WTC11 (cell line): ENCODE results near the gene DGKH. TPM values are rescaled to one million over a fixed set of nuclear protein-coding genes. Genes with fewer than 3 reads are reported as not detected.

Experiments
- ATAC-seq: fragments of 200-7000 bp; cut with Tn5 transposase; 2 replicates; pipeline ENCODE4 v1.10.0; 2021; ENCODE audit warnings: mild to moderate bottlenecking, moderate library complexity
- CTCF ChIA-PET: fragments of 300-600 bp; sonication (Branson Sonifier 250); formaldehyde crosslinking; loops from one replicate; lab custom pipeline; 2021; ENCODE audit warnings: antibody characterized with exemption; lab: Charles Lee
- POLR2A ChIA-PET: fragments of 350-600 bp; sonication (Branson Sonifier 250); formaldehyde crosslinking; loops from one replicate; lab custom pipeline; 2021; ENCODE audit warnings: antibody characterized with exemption; lab: Charles Lee
- DNase-seq: peaks from one replicate; pipeline ENCODE4 v3.0.0; 2021; ENCODE audit warnings: low spot score
- H3K27ac Mint-ChIP-seq: 2 replicates; pipeline ENCODE4 v1.8.0; 2021; ENCODE audit warnings: mixed read lengths
- H3K27me3 Mint-ChIP-seq: 2 replicates; pipeline ENCODE4 v1.8.0; 2021; ENCODE audit warnings: low read depth, mild to moderate bottlenecking, moderate library complexity, mixed read lengths
- H3K36me3 Mint-ChIP-seq: 2 replicates; pipeline ENCODE4 v1.8.0; 2021; ENCODE audit warnings: mixed read lengths
- H3K4me1 Mint-ChIP-seq: 2 replicates; pipeline ENCODE4 v1.8.0; 2022; ENCODE audit warnings: mixed read lengths
- H3K4me3 Mint-ChIP-seq: 2 replicates; pipeline ENCODE4 v1.8.0; 2021; ENCODE audit warnings: mild to moderate bottlenecking, moderate library complexity, mixed read lengths
- H3K9me3 Mint-ChIP-seq: 2 replicates; pipeline ENCODE4 v1.8.0; 2021; ENCODE audit warnings: mixed read lengths
- AFF4 ChIP-seq: sonication (generic); formaldehyde crosslinking; IDR thresholded peaks from 2 replicates; pipeline ENCODE4 v1.8.1; 2023; ENCODE audit warnings: mild to moderate bottlenecking, missing genetic modification reagents, borderline replicate concordance
- ATF6 ChIP-seq: sonication (generic); formaldehyde crosslinking; IDR thresholded peaks from 2 replicates; pipeline ENCODE4 v1.8.1; 2023; ENCODE audit warnings: mild to moderate bottlenecking, missing genetic modification reagents
- CBFB ChIP-seq: sonication (generic); formaldehyde crosslinking; IDR thresholded peaks from 2 replicates; pipeline ENCODE4 v1.8.1; 2022; ENCODE audit warnings: mild to moderate bottlenecking, low read depth, missing genetic modification reagents
- CREB1 ChIP-seq: sonication (generic); formaldehyde crosslinking; IDR thresholded peaks from 2 replicates; pipeline ENCODE4 v1.8.0; 2023; ENCODE audit warnings: mild to moderate bottlenecking, missing genetic modification reagents
- CTCF ChIP-seq: fragments of 200-600 bp; IDR thresholded peaks from 2 replicates; pipeline ENCODE4 v1.8.0; 2022; ENCODE audit warnings: antibody characterized with exemption
- GABPB1 ChIP-seq: sonication (generic); formaldehyde crosslinking; IDR thresholded peaks from 2 replicates; pipeline ENCODE4 v1.8.1; 2023; ENCODE audit warnings: mild to moderate bottlenecking, missing genetic modification reagents
- JAZF1 ChIP-seq: fragments of 250-450 bp; sonication (Bioruptor Pico); IDR thresholded peaks from 2 replicates; pipeline ENCODE4 v1.9.0; 2021; ENCODE audit warnings: moderate library complexity, mild to moderate bottlenecking, inconsistent platforms
- JUN ChIP-seq: sonication (generic); formaldehyde crosslinking; IDR thresholded peaks from 2 replicates; pipeline ENCODE4 v1.8.0; 2023; ENCODE audit warnings: mild to moderate bottlenecking, missing genetic modification reagents
- KAT7 ChIP-seq: sonication (generic); formaldehyde crosslinking; IDR thresholded peaks from 2 replicates; pipeline ENCODE4 v1.8.1; 2023; ENCODE audit warnings: missing genetic modification reagents, mild to moderate bottlenecking, borderline replicate concordance
- MAX ChIP-seq: sonication (generic); formaldehyde crosslinking; IDR thresholded peaks from 2 replicates; pipeline ENCODE4 v1.8.0; 2022; ENCODE audit warnings: mild to moderate bottlenecking, missing genetic modification reagents
- MXD4 ChIP-seq: fragments of 250-450 bp; sonication (Bioruptor Pico); IDR thresholded peaks from 2 replicates; pipeline ENCODE4 v1.8.0; 2021; ENCODE audit warnings: mild to moderate bottlenecking, moderate library complexity, borderline replicate concordance
- MYBL2 ChIP-seq: sonication (generic); formaldehyde crosslinking; IDR thresholded peaks from 2 replicates; pipeline ENCODE4 v1.8.1; 2023; ENCODE audit warnings: mild to moderate bottlenecking, moderate library complexity, missing genetic modification reagents
- OVOL2 ChIP-seq: fragments of 250-450 bp; sonication (Bioruptor Pico); IDR thresholded peaks from 2 replicates; pipeline ENCODE4 v1.9.0; 2021; ENCODE audit warnings: mild to moderate bottlenecking, borderline replicate concordance
- RORB ChIP-seq: fragments of 250-450 bp; sonication (Bioruptor Pico); IDR thresholded peaks from 2 replicates; pipeline ENCODE4 v1.9.0; 2021; ENCODE audit warnings: mild to moderate bottlenecking
- SOX15 ChIP-seq: fragments of 250-450 bp; sonication (Bioruptor Pico); IDR thresholded peaks from 2 replicates; pipeline ENCODE4 v1.9.0; 2021; ENCODE audit warnings: mild to moderate bottlenecking
- TEAD4 ChIP-seq: sonication (generic); formaldehyde crosslinking; IDR thresholded peaks from 2 replicates; pipeline ENCODE4 v1.8.0; 2022; ENCODE audit warnings: mild to moderate bottlenecking, missing genetic modification reagents
- USF2 ChIP-seq: sonication (generic); formaldehyde crosslinking; IDR thresholded peaks from 2 replicates; pipeline ENCODE4 v1.8.1; 2023; ENCODE audit warnings: mild to moderate bottlenecking, missing genetic modification reagents, moderate library complexity
- ZBTB43 ChIP-seq: sonication (generic); formaldehyde crosslinking; IDR thresholded peaks from 2 replicates; pipeline ENCODE4 v1.8.1; 2023; ENCODE audit warnings: mild to moderate bottlenecking, missing genetic modification reagents
- ZMAT4 ChIP-seq: fragments of 250-450 bp; sonication (Bioruptor Pico); IDR thresholded peaks from 2 replicates; pipeline ENCODE4 v1.9.0; 2021; ENCODE audit warnings: mild to moderate bottlenecking
- ZNF138 ChIP-seq: sonication (generic); formaldehyde crosslinking; conservative IDR thresholded peaks from 2 replicates; pipeline ENCODE4 v1.8.1; 2022; ENCODE audit warnings: mild to moderate bottlenecking, moderate library complexity, missing genetic modification reagents
- ZNF219 ChIP-seq: sonication (generic); formaldehyde crosslinking; IDR thresholded peaks from 2 replicates; pipeline ENCODE4 v1.8.0; 2023; ENCODE audit warnings: missing genetic modification reagents, mild to moderate bottlenecking, borderline replicate concordance
- ZNF416 ChIP-seq: fragments of 250-450 bp; sonication (Bioruptor Pico); IDR thresholded peaks from 2 replicates; pipeline ENCODE4 v1.9.0; 2021; ENCODE audit warnings: mild to moderate bottlenecking, inconsistent platforms
- ZNF423 ChIP-seq: fragments of 250-450 bp; sonication (Bioruptor Pico); IDR thresholded peaks from 2 replicates; pipeline ENCODE4 v2.1.2; 2022; ENCODE audit warnings: mild to moderate bottlenecking, moderate library complexity
- total RNA-seq: library from RNA; stranded (reverse); gene quantifications from 3 replicates; pipeline ENCODE4 v1.2.3, GENCODE V29; 2021

The DGKH gene
- total RNA-seq, 1 experiment from 2014 or later = 7.6 TPM

- Mint-ChIP-seq H3K27ac (no peak overlapping the region), H3K4me3 (no peak overlapping the region), H3K36me3 (no peaks in the 10 kb centered on the region), H3K9me3 (no peaks in the 10 kb centered on the region), H3K27me3 (no peaks in the 10 kb centered on the region), H3K4me1 (no peaks in the 10 kb centered on the region)
- ATAC-seq (no peak), DNase-seq (no peak)
- ChIA-PET CTCF (no interaction called here), POLR2A (no interaction called here)
- no peak for TF ChIP-seq ZNF138
- TF ChIP-seq AFF4 = no peak
- TF ChIP-seq ATF6 (CRISPR knock-in tag) = no peak
- TF ChIP-seq JUN (CRISPR knock-in tag) = no peak
- no peak for TF ChIP-seq RORB
- TF ChIP-seq ZNF416 (CRISPR knock-in tag) = no peak
- TF ChIP-seq MYBL2 (CRISPR knock-in tag) = no peak
- no peak for TF ChIP-seq MXD4 (CRISPR knock-in tag)
Measured at GRCh38 chr13:42239161-42239560, 190.7 kb downstream of the DGKH start.

GRCh38 chr13:42239644-42240043 lies 191.2 kb downstream of the DGKH start:
- no peaks in the 10 kb centered on the region for H3K27me3 Mint-ChIP-seq
- ChIA-PET CTCF (no interaction called here), POLR2A (no interaction called here)
- no peak for DNase-seq
- H3K36me3 Mint-ChIP-seq = no peaks in the 10 kb centered on the region
- no peak overlapping the region for H3K4me3 Mint-ChIP-seq
- no peak overlapping the region for H3K27ac Mint-ChIP-seq
- ATAC-seq = no peak
- H3K9me3 Mint-ChIP-seq = no peaks in the 10 kb centered on the region
- no peaks in the 10 kb centered on the region for H3K4me1 Mint-ChIP-seq
- no peak for TF ChIP-seq USF2 (CRISPR knock-in tag)
- no peak for TF ChIP-seq ZBTB43 (CRISPR knock-in tag)
- TF ChIP-seq JUN (CRISPR knock-in tag) = no peak
- no peak for TF ChIP-seq MAX (CRISPR knock-in tag)
- no peak for TF ChIP-seq KAT7 (CRISPR knock-in tag)
- TF ChIP-seq CREB1 (CRISPR knock-in tag) = no peak
- TF ChIP-seq OVOL2 (CRISPR knock-in tag) = no peak
- TF ChIP-seq JAZF1 (CRISPR knock-in tag) = no peak
- TF ChIP-seq CTCF = no peak
- no peak for TF ChIP-seq CBFB (CRISPR knock-in tag)
- TF ChIP-seq TEAD4 (CRISPR knock-in tag) = no peak
- TF ChIP-seq ZNF219 (CRISPR knock-in tag) = no peak
- TF ChIP-seq ZNF423 (CRISPR knock-in tag) = no peak
- TF ChIP-seq SOX15 (CRISPR knock-in tag) = no peak
- no peak for TF ChIP-seq GABPB1 (CRISPR knock-in tag)
- no peak for TF ChIP-seq ZMAT4 (CRISPR knock-in tag)
